HepG2 (cell line): ENCODE measurements around the gene NEDD8. TPM values are rescaled to one million over a fixed set of nuclear protein-coding genes. Genes with fewer than 3 reads are reported as not detected.

Experiments used
- AFF4 ChIP-seq: sonication (generic); formaldehyde crosslinking; IDR thresholded peaks from 2 replicates; pipeline ENCODE4 v1.4.0; 2020; ENCODE audit warnings: missing genetic modification reagents
- BRCA1 ChIP-seq: sonication (generic); formaldehyde crosslinking; IDR thresholded peaks from 2 replicates; pipeline ENCODE4 v1.4.0; 2020; ENCODE audit warnings: missing genetic modification reagents
- CTCF ChIP-seq: sonication (generic); formaldehyde crosslinking; IDR thresholded peaks from 2 replicates; pipeline ENCODE4 v1.5.0; 2020; ENCODE audit warnings: mild to moderate bottlenecking, missing genetic modification reagents, moderate library complexity
- GTF3A ChIP-seq: sonication (generic); formaldehyde crosslinking; conservative IDR thresholded peaks from 2 replicates; pipeline ENCODE4 v1.4.0; 2020; ENCODE audit warnings: mild to moderate bottlenecking, missing genetic modification reagents
- KLF12 ChIP-seq: sonication (generic); formaldehyde crosslinking; IDR thresholded peaks from 2 replicates; pipeline ENCODE4 v1.4.0; 2020; ENCODE audit warnings: missing genetic modification reagents, borderline replicate concordance
- MNT ChIP-seq: fragments of 450-650 bp; IDR thresholded peaks from 2 replicates; pipeline ENCODE4 v1.6.1; 2016
- NCOA1 ChIP-seq: sonication (generic); formaldehyde crosslinking; IDR thresholded peaks from 2 replicates; pipeline ENCODE4 v1.9.0; 2021; ENCODE audit warnings: missing genetic modification reagents
- NKX3-1 ChIP-seq: sonication (generic); formaldehyde crosslinking; IDR thresholded peaks from 2 replicates; pipeline ENCODE4 v1.5.0; 2020; ENCODE audit warnings: missing genetic modification reagents
- ZNF234 ChIP-seq: sonication (generic); formaldehyde crosslinking; conservative IDR thresholded peaks from 2 replicates; pipeline ENCODE4 v1.5.1; 2020; ENCODE audit warnings: mild to moderate bottlenecking, missing genetic modification reagents
- ZNF335 ChIP-seq: sonication (generic); formaldehyde crosslinking; IDR thresholded peaks from 2 replicates; pipeline ENCODE4 v1.4.0; 2020; ENCODE audit warnings: missing genetic modification reagents
- ZNF615 ChIP-seq: sonication (generic); formaldehyde crosslinking; IDR thresholded peaks from 2 replicates; pipeline ENCODE4 v1.5.0; 2020; ENCODE audit warnings: mild to moderate bottlenecking, missing genetic modification reagents, borderline replicate concordance
- ZNF678 ChIP-seq: sonication (generic); formaldehyde crosslinking; IDR thresholded peaks from 2 replicates; pipeline ENCODE4 v1.4.0; 2020; ENCODE audit warnings: mild to moderate bottlenecking, missing genetic modification reagents
- ZNF782 ChIP-seq: sonication (generic); formaldehyde crosslinking; IDR thresholded peaks from 2 replicates; pipeline ENCODE4 v1.4.0; 2020; ENCODE audit warnings: missing genetic modification reagents, mild to moderate bottlenecking, borderline replicate concordance
- ZNF788 ChIP-seq: sonication (generic); formaldehyde crosslinking; IDR thresholded peaks from 2 replicates; pipeline ENCODE4 v1.5.0; 2020; ENCODE audit warnings: mild to moderate bottlenecking, missing genetic modification reagents, borderline replicate concordance
- ZNF891 ChIP-seq: sonication (generic); formaldehyde crosslinking; IDR thresholded peaks from 2 replicates; pipeline ENCODE4 v1.5.0; 2020; ENCODE audit warnings: mild to moderate bottlenecking, missing genetic modification reagents
- ZSCAN9 ChIP-seq: IDR thresholded peaks from 2 replicates; pipeline ENCODE4 v1.6.1; 2016; ENCODE audit warnings: borderline replicate concordance
- polyA plus RNA-seq, 8 experiments: library from polyadenylated mRNA; depleted of rRNA in 3 of 8; stranded (reverse) in 7 of 8; unstranded in 1 of 8; fragments of >200 nt; fragmentation: Illumina TruSeq in 4 of 8; extraction: Trizol in 4 of 8; gene quantifications; 2 replicates each; pipeline versions ENCODE4 v1.2.1 to v1.2.3, GENCODE V29; 2011 to 2016; ENCODE audit warnings: low read depth in 4 of 8, missing spikeins in 1 of 8, mixed read lengths in 1 of 8; ENCODE audit not compliant: insufficient read depth in 1 of 8
- total RNA-seq, 5 experiments: library from RNA; depleted of rRNA; stranded (reverse); fragments of >200 nt; fragmentation: Illumina TruSeq; extraction: Trizol; gene quantifications; 2 replicates each; pipeline ENCODE4 v1.2.3, GENCODE V29; 2016; ENCODE audit warnings: low read depth in 1 of 5
- TF ChIP-seq, protein P1 (sequence below): sonication (generic); formaldehyde crosslinking; IDR thresholded peaks from 2 replicates; pipeline ENCODE4 v1.5.0; 2020; ENCODE audit warnings: missing genetic modification reagents
- TF ChIP-seq, protein P2 (sequence below): sonication (generic); formaldehyde crosslinking; IDR thresholded peaks from 2 replicates; pipeline ENCODE4 v1.5.0; 2020; ENCODE audit warnings: mild to moderate bottlenecking, missing genetic modification reagents

The NEDD8 gene
- total and polyA plus RNA-seq, 2 of the 13 experiments (the other 11 are each of a cell fraction or from before 2014, with no cell fraction given) = 535 to 713 TPM

DNA sequence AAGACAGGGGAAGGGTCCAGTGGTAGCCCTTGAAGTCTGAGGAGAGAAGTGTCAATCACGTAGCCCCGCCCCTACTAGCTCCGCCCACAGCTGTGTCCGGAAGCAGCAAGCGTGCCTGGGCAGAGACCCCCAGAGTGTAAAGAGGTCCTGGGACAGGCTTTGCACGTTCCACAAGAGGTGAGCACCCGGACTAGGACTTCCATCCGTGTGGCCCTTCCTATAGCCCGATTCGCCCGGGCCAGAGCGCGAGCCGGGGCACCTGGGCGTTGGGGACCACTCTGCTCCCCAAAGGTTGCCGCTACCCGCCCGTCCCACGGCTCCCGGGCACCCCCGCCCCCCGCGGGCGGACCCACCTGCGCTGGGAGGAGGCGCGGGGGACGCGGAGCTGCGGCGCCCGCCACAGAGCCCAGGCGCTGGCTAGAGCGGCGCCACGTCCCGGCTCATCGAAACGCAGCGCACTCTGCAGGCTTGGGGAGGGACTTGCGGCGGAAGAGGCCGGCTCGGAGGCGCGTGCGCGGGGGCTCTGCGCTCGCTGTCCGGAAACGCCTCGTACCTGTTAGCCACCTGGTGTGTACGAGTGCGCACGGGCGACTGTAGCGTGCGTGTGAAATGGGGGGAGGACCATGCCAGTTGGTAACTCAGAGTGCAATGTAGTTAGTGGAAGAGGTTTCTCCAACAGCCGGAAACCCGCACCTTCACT, 39.1 kb upstream of the NEDD8 start, which contains the start of gene RABGGTA (continued):
- TF ChIP-seq, protein P1, sequence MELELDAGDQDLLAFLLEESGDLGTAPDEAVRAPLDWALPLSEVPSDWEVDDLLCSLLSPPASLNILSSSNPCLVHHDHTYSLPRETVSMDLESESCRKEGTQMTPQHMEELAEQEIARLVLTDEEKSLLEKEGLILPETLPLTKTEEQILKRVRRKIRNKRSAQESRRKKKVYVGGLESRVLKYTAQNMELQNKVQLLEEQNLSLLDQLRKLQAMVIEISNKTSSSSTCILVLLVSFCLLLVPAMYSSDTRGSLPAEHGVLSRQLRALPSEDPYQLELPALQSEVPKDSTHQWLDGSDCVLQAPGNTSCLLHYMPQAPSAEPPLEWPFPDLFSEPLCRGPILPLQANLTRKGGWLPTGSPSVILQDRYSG (CRISPR knock-in tag) = peak; percentile 99
- TF ChIP-seq BRCA1 (peak; percentile 98), ZNF891 (CRISPR knock-in tag) (peak; percentile 98), ZSCAN9 (CRISPR knock-in tag) (peak; percentile 99), NCOA1 (CRISPR knock-in tag) (peak; percentile 96), CTCF (peak; percentile 99), NKX3-1 (CRISPR knock-in tag) (peak; percentile 99), ZNF782 (CRISPR knock-in tag) (peak; percentile 98; the same call in 1 of the 2 replicates), ZNF335 (CRISPR knock-in tag) (peak; percentile 96), GTF3A (CRISPR knock-in tag) (peak; percentile 99), MNT (peak; percentile 58), AFF4 (CRISPR knock-in tag) (peak; percentile 90; the same call in 1 of the 2 replicates), ZNF788 (CRISPR knock-in tag) (peak; percentile 100), ZNF678 (peak; percentile 94; the same call in 1 of the 2 replicates), ZNF234 (CRISPR knock-in tag) (peak; percentile 97; the same call in 1 of the 2 replicates), ZNF615 (CRISPR knock-in tag) (0 out of 2 replicates have a peak, but pooled peaks have one; percentile 59), KLF12 (CRISPR knock-in tag) (peak; percentile 100)
- TF ChIP-seq, protein P2, sequence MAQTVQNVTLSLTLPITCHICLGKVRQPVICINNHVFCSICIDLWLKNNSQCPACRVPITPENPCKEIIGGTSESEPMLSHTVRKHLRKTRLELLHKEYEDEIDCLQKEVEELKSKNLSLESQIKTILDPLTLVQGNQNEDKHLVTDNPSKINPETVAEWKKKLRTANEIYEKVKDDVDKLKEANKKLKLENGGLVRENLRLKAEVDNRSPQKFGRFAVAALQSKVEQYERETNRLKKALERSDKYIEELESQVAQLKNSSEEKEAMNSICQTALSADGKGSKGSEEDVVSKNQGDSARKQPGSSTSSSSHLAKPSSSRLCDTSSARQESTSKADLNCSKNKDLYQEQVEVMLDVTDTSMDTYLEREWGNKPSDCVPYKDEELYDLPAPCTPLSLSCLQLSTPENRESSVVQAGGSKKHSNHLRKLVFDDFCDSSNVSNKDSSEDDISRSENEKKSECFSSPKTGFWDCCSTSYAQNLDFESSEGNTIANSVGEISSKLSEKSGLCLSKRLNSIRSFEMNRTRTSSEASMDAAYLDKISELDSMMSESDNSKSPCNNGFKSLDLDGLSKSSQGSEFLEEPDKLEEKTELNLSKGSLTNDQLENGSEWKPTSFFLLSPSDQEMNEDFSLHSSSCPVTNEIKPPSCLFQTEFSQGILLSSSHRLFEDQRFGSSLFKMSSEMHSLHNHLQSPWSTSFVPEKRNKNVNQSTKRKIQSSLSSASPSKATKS (CRISPR knock-in tag) = no peak; the same call in 1 of the 2 replicates
